ENCODE data around the gene AUTS2. TPM values are rescaled to one million over a fixed set of nuclear protein-coding genes. Genes with fewer than 3 reads are reported as not detected.

The AUTS2 gene
- total and polyA plus RNA-seq, 10 of the 15 experiments (the other 5 are each of a cell fraction or from before 2014, with no cell fraction given) = 6.4 to 55.6 (median 21.6) TPM

DNA sequence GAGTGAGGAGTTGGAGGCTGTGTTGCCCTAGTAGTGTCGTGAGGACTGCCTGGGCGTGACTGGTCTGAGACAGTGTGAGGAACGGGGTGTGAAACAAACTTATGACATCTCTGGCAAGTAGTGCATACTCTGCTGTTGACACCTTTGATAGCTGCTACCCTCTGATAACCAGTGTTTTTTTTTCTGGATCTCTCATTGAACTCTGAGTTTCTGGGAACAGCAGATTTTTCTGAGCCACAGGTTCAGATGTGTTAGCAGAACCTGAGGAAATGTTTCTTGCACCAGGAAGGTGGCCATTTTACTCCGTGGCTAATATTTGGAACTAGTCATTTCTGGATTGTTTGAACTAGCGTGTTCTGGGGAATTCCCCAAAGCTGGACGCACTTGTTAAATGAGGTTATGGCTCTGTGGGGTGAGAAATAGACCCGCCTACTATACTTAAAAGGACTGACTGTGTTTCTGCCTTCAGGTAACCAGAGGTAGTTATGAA is 52.9 kb downstream of the AUTS2 start (continued):
- TF ChIP-seq KLF5 (IDR thresholded peaks at IDR 0.05; ENCODE audit: partially characterized antibody) (peak; percentile 25), CHD1 (IDR thresholded peaks at IDR 0.05; ENCODE audit: low read depth, low read length) (no peak), NFIC (IDR thresholded peaks at IDR 0.05; ENCODE audit: low read depth, low read length) (peak; percentile 82), PML (IDR thresholded peaks at IDR 0.05; ENCODE audit: low read length) (no peak), MYB (IDR thresholded peaks at IDR 0.05; ENCODE audit: borderline replicate concordance, low read depth, low read length) (no peak), TCF12 (IDR thresholded peaks at IDR 0.05; ENCODE audit: low read depth, low read length) (0 out of 2 replicates have a peak, but pooled peaks have one; percentile 23), MTA3 (IDR thresholded peaks at IDR 0.05; ENCODE audit: borderline replicate concordance, low read length) (no peak), MYC (IDR thresholded peaks at IDR 0.05; ENCODE audit: insufficient read depth, insufficient read length, insufficient replicate concordance, low read length, severe bottlenecking) (no peak), NBN (IDR thresholded peaks at IDR 0.05) (peak; percentile 78), RBBP5 (conservative IDR thresholded peaks at IDR 0.05) (no peak), SMARCA5 (IDR thresholded peaks at IDR 0.05) (no peak), EZH2 (IDR thresholded peaks at IDR 0.05; ENCODE audit: borderline replicate concordance, control insufficient read depth, low read depth, low read length) (no peak), HDAC2 (IDR thresholded peaks at IDR 0.05) (no peak), WRNIP1 (IDR thresholded peaks at IDR 0.05; ENCODE audit: borderline replicate concordance, low read depth, low read length) (no peak), HDAC6 (IDR thresholded peaks at IDR 0.05; ENCODE audit: unreplicated experiment) (no peak), YY1 (IDR thresholded peaks at IDR 0.05; ENCODE audit: low read depth, low read length) (peak; percentile 93), CBX3 (IDR thresholded peaks at IDR 0.05; ENCODE audit: borderline replicate concordance, low read depth) (no peak), TBL1XR1 (IDR thresholded peaks at IDR 0.05; ENCODE audit: low read depth, low read length) (no peak), BRCA1 (IDR thresholded peaks at IDR 0.05; ENCODE audit: low read depth, low read length) (no peak), TCF3 (IDR thresholded peaks at IDR 0.05; ENCODE audit: borderline replicate concordance, insufficient read depth, low read depth, low read length) (no peak)
- TF ChIP-seq, protein P1, sequence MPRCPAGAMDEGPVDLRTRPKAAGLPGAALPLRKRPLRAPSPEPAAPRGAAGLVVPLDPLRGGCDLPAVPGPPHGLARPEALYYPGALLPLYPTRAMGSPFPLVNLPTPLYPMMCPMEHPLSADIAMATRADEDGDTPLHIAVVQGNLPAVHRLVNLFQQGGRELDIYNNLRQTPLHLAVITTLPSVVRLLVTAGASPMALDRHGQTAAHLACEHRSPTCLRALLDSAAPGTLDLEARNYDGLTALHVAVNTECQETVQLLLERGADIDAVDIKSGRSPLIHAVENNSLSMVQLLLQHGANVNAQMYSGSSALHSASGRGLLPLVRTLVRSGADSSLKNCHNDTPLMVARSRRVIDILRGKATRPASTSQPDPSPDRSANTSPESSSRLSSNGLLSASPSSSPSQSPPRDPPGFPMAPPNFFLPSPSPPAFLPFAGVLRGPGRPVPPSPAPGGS (IDR thresholded peaks at IDR 0.05; ENCODE audit: borderline replicate concordance, insufficient read depth, low read depth, low read length, poor library complexity, severe bottlenecking) = peak; percentile 72
- TF ChIP-seq, protein P2, sequence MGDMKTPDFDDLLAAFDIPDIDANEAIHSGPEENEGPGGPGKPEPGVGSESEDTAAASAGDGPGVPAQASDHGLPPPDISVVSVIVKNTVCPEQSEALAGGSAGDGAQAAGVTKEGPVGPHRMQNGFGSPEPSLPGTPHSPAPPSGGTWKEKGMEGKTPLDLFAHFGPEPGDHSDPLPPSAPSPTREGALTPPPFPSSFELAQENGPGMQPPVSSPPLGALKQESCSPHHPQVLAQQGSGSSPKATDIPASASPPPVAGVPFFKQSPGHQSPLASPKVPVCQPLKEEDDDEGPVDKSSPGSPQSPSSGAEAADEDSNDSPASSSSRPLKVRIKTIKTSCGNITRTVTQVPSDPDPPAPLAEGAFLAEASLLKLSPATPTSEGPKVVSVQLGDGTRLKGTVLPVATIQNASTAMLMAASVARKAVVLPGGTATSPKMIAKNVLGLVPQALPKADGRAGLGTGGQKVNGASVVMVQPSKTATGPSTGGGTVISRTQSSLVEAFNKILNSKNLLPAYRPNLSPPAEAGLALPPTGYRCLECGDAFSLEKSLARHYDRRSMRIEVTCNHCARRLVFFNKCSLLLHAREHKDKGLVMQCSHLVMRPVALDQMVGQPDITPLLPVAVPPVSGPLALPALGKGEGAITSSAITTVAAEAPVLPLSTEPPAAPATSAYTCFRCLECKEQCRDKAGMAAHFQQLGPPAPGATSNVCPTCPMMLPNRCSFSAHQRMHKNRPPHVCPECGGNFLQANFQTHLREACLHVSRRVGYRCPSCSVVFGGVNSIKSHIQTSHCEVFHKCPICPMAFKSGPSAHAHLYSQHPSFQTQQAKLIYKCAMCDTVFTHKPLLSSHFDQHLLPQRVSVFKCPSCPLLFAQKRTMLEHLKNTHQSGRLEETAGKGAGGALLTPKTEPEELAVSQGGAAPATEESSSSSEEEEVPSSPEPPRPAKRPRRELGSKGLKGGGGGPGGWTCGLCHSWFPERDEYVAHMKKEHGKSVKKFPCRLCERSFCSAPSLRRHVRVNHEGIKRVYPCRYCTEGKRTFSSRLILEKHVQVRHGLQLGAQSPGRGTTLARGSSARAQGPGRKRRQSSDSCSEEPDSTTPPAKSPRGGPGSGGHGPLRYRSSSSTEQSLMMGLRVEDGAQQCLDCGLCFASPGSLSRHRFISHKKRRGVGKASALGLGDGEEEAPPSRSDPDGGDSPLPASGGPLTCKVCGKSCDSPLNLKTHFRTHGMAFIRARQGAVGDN (IDR thresholded peaks at IDR 0.05) = peak; percentile 72
- TF ChIP-seq, protein P3, sequence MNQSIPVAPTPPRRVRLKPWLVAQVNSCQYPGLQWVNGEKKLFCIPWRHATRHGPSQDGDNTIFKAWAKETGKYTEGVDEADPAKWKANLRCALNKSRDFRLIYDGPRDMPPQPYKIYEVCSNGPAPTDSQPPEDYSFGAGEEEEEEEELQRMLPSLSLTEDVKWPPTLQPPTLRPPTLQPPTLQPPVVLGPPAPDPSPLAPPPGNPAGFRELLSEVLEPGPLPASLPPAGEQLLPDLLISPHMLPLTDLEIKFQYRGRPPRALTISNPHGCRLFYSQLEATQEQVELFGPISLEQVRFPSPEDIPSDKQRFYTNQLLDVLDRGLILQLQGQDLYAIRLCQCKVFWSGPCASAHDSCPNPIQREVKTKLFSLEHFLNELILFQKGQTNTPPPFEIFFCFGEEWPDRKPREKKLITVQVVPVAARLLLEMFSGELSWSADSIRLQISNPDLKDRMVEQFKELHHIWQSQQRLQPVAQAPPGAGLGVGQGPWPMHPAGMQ (IDR thresholded peaks at IDR 0.05; ENCODE audit: borderline replicate concordance) = no peak
- TF ChIP-seq, protein P4, sequence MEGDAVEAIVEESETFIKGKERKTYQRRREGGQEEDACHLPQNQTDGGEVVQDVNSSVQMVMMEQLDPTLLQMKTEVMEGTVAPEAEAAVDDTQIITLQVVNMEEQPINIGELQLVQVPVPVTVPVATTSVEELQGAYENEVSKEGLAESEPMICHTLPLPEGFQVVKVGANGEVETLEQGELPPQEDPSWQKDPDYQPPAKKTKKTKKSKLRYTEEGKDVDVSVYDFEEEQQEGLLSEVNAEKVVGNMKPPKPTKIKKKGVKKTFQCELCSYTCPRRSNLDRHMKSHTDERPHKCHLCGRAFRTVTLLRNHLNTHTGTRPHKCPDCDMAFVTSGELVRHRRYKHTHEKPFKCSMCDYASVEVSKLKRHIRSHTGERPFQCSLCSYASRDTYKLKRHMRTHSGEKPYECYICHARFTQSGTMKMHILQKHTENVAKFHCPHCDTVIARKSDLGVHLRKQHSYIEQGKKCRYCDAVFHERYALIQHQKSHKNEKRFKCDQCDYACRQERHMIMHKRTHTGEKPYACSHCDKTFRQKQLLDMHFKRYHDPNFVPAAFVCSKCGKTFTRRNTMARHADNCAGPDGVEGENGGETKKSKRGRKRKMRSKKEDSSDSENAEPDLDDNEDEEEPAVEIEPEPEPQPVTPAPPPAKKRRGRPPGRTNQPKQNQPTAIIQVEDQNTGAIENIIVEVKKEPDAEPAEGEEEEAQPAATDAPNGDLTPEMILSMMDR (IDR thresholded peaks at IDR 0.05 in 2 of 3, conservative IDR thresholded peaks at IDR 0.05 in 1 of 3; ENCODE audit: control insufficient read depth in 2 of 3, extremely low read depth in 1 of 3, insufficient read depth in 1 of 3, low read depth in 3 of 3, low read length in 3 of 3) = no peak

Measured in GM12878 (cell line).